HG03108 (cell line): Measurements from ENCODE around the gene CCDC78.
A peak's percentile ranks its signal among the peaks of the same experiment; 100 is the strongest.

Experiments used
- ATAC-seq: cut with Tn5 transposase; IDR thresholded peaks from one replicate; pipeline ENCODE4 v1.9.1; 2021; ENCODE audit warnings: moderate library complexity; ENCODE audit not compliant: unreplicated experiment

CCDC78 gene

GRCh38 chr16:680967-681745 is 45.1 kb downstream of the CCDC78 start:
- ATAC-seq: no peak

- no peak for ATAC-seq
These were observed 45.7 kb downstream of the CCDC78 start for GRCh38 chr16:680625-680945.

- ATAC-seq: peak; percentile 31
These were observed 46.2 kb downstream of the CCDC78 start, which contains the start of gene STUB1 for GRCh38 chr16:679814-680624. STUB1 (plus strand) TSS chr16:680410; CDS start chr16:680526, 116 bp downstream.

GRCh38 chr16:678858-679813 is 47.1 kb downstream of the CCDC78 start:
- no peak for ATAC-seq

GRCh38 chr16:678209-678857 is 47.9 kb downstream of the CCDC78 start:
- ATAC-seq: no peak

- no peak for ATAC-seq
These were observed 48.7 kb downstream of the CCDC78 start for GRCh38 chr16:677316-678190.

GRCh38 chr16:676913-677312 is 49.3 kb downstream of the CCDC78 start:
- no peak for ATAC-seq

GRCh38 chr16:676565-676902 is 49.7 kb downstream of the CCDC78 start:
- no peak for ATAC-seq

GRCh38 chr16:675884-676564 is 50.2 kb downstream of the CCDC78 start:
- no peak for ATAC-seq

GRCh38 chr16:674968-675883 is 51.0 kb downstream of the CCDC78 start, which contains the start of gene RHBDL1:
RHBDL1 (plus strand) TSS chr16:675671; CDS start chr16:675791, 120 bp downstream.
- ATAC-seq: no peak

- ATAC-seq: no peak
These were observed 51.9 kb downstream of the CCDC78 start for GRCh38 chr16:674214-674881.

GRCh38 chr16:673399-673991 is 52.7 kb downstream of the CCDC78 start:
- ATAC-seq: no peak

- ATAC-seq: no peak
These were observed 53.4 kb downstream of the CCDC78 start for GRCh38 chr16:672851-673250.
